Measurements from ENCODE around the gene INSYN2B. TPM values are rescaled to one million over a fixed set of nuclear protein-coding genes. Genes with fewer than 3 reads are reported as not detected.

INSYN2B gene
- total RNA-seq, result 2.2 TPM

GRCh38 chr5:169980418-169981053 lies at the start of gene INSYN2B:
INSYN2B (minus strand) TSS chr5:169980495; CDS start chr5:169883898, 96,597 bp downstream.

Small RNA genes lying within 50 kb of the gene (small RNA-seq; reads per million reads assigned to genes)
- gene MIR378E (ENCODE audit: low replicate concordance), result not detected

Other genes with a start within 250 kb of the INSYN2B start
- not detected for gene FOXI1, start 125.4 kb upstream of the INSYN2B start, total RNA-seq

All from parietal lobe (tissue), 2 donors.